Kidney tubule cell (primary cell): ENCODE measurements around the gene TMEM212.
A peak's percentile ranks its signal among the peaks of the same experiment; 100 is the strongest.

ENCODE experiments used
- DNase-seq: peaks from one replicate; pipeline ENCODE4 v3.0.0-alpha.2; 2018; ENCODE audit warnings: low spot score

The TMEM212 gene

GRCh38 chr3:171834461-171834801, 8.7 kb upstream of the TMEM212 start:
- no peak for DNase-seq

- DNase-seq: no peak
These were observed 8.0 kb upstream of the TMEM212 start for GRCh38 chr3:171835116-171835515.

GRCh38 chr3:171835613-171836012, 7.5 kb upstream of the TMEM212 start:
- no peak for DNase-seq

- DNase-seq: no peak
These were observed 6.3 kb upstream of the TMEM212 start for GRCh38 chr3:171836855-171837254.

GRCh38 chr3:171837698-171838097, 5.5 kb upstream of the TMEM212 start:
- no peak for DNase-seq

- DNase-seq: peak; percentile 39
These were observed 4.9 kb upstream of the TMEM212 start for GRCh38 chr3:171838218-171838720.

- DNase-seq: no peak
These were observed 3.9 kb upstream of the TMEM212 start for GRCh38 chr3:171839270-171839669.

- DNase-seq: no peak
These were observed 2.7 kb upstream of the TMEM212 start for GRCh38 chr3:171840445-171840810.

GRCh38 chr3:171840811-171841619, 2.1 kb upstream of the TMEM212 start:
- DNase-seq: no peak

- DNase-seq: no peak
These were observed 1.5 kb upstream of the TMEM212 start for GRCh38 chr3:171841620-171842000.

- peak; percentile 17 for DNase-seq
These were observed 1.7 kb downstream of the TMEM212 start for GRCh38 chr3:171844873-171845272.

- peak; percentile 59 for DNase-seq
These were observed 2.5 kb downstream of the TMEM212 start for GRCh38 chr3:171845481-171846284.

GRCh38 chr3:171846597-171846996, 3.4 kb downstream of the TMEM212 start:
- DNase-seq: peak; percentile 54

- no peak for DNase-seq
These were observed 4.0 kb downstream of the TMEM212 start for GRCh38 chr3:171847133-171847532.

GRCh38 chr3:171847595-171848259, 4.6 kb downstream of the TMEM212 start:
- no peak for DNase-seq

GRCh38 chr3:171849617-171850319, 6.6 kb downstream of the TMEM212 start:
- no peak for DNase-seq

- DNase-seq: no peak
These were observed 7.3 kb downstream of the TMEM212 start for GRCh38 chr3:171850320-171850959.

GRCh38 chr3:171850960-171851659, 8.0 kb downstream of the TMEM212 start:
- no peak for DNase-seq

- DNase-seq: peak; percentile 47
These were observed 8.5 kb downstream of the TMEM212 start for GRCh38 chr3:171851660-171852058.

- DNase-seq: no peak
These were observed 11.6 kb downstream of the TMEM212 start for GRCh38 chr3:171854649-171855305.
